ENCODE measurements around the gene OR1L6. TPM values are rescaled to one million over a fixed set of nuclear protein-coding genes. Genes with fewer than 3 reads are reported as not detected.

The OR1L6 gene
- total and polyA plus RNA-seq, 2 of the 8 experiments (the other 6 are each of a cell fraction or from before 2014, with no cell fraction given): not detected

DNA sequence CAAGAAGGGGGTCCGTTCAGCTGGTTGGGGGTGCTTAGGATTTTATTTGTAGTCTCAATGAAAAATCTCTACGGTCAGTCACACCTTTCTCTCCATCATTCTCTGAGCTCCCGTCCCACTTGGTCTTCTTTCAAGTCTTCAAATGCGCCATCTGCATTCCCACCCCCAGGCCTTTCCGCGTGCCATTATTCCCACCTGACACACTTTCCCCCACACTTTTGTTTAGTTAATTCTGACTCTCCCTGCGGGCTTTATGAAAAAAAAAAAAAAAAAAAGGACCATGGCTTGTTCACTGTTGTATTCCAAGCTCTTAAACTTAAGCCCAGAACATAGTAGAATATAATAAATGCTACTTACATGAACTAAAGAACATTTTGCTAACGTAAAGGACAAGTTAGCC is 34.9 kb downstream of the OR1L6 start (continued):
- no peak for TF ChIP-seq PHF8 (conservative IDR thresholded peaks at IDR 0.05; ENCODE audit: low read depth, low read length)
- no peak for TF ChIP-seq SIN3A (conservative IDR thresholded peaks at IDR 0.05 in 1 of 2, IDR thresholded peaks at IDR 0.05 in 1 of 2; ENCODE audit: low read depth in 1 of 2, low read length in 2 of 2)
- no peak for TF ChIP-seq KDM1A (IDR thresholded peaks at IDR 0.05; ENCODE audit: borderline replicate concordance, low read length)

All from H1 (cell line).